Fibroblast of lung (primary cell): ENCODE results near the gene RNF34. TPM values are rescaled to one million over a fixed set of nuclear protein-coding genes. Genes with fewer than 3 reads are reported as not detected.

Experiments used
- DNase-seq, 2 donors: peaks; one replicate each; pipeline versions ENCODE4 v3.0.0 to v3.0.0-alpha.2; 2010; ENCODE audit warnings: low read depth in 2 of 2
- H2AFZ ChIP-seq: 2 replicates; pipeline ENCODE4 v1.5.1; 2012; ENCODE audit warnings: low read length, control low read depth, inconsistent platforms
- H3K27ac ChIP-seq: 2 replicates; pipeline ENCODE4 v1.5.1; 2011; ENCODE audit warnings: low read length, control low read depth; ENCODE audit not compliant: insufficient read depth
- H3K27me3 ChIP-seq: 2 replicates; pipeline ENCODE4 v1.5.1; 2011; ENCODE audit warnings: mild to moderate bottlenecking, low read length; ENCODE audit not compliant: control insufficient read depth, insufficient read depth
- H3K36me3 ChIP-seq: 2 replicates; pipeline ENCODE4 v1.5.1; 2011; ENCODE audit warnings: low read length; ENCODE audit not compliant: control insufficient read depth, insufficient read depth
- H3K4me1 ChIP-seq: 2 replicates; pipeline ENCODE4 v1.5.1; 2011; ENCODE audit warnings: low read length; ENCODE audit not compliant: control insufficient read depth, insufficient read depth; ENCODE audit errors: extremely low read depth
- H3K4me2 ChIP-seq: 2 replicates; pipeline ENCODE4 v1.5.1; 2011; ENCODE audit warnings: low read length, control low read depth; ENCODE audit not compliant: insufficient read depth; ENCODE audit errors: extremely low read depth
- H3K4me3 ChIP-seq, 4 experiments: fragments of 200-600 bp in 1 of 4; sonication (generic) in 1 of 4; replicated peaks in 1 of 4; 2 replicates each; pipeline ENCODE4 v1.5.1; 2011 to 2016; ENCODE audit warnings: low read length in 4 of 4, low read depth in 3 of 4, mild to moderate bottlenecking in 3 of 4, control low read depth in 2 of 4, inconsistent platforms in 1 of 4, mixed read lengths in 1 of 4; ENCODE audit not compliant: insufficient read depth in 1 of 4; ENCODE audit errors: control extremely low read depth in 1 of 4
- H3K79me2 ChIP-seq: 2 replicates; pipeline ENCODE4 v1.5.1; 2012; ENCODE audit warnings: mild to moderate bottlenecking, low read length, inconsistent platforms; ENCODE audit not compliant: control insufficient read depth, insufficient read depth
- H3K9ac ChIP-seq: 2 replicates; pipeline ENCODE4 v1.5.1; 2011; ENCODE audit warnings: mild to moderate bottlenecking, low read length, control low read depth; ENCODE audit not compliant: insufficient read depth
- H3K9me3 ChIP-seq: 2 replicates; pipeline ENCODE4 v1.5.1; 2012; ENCODE audit warnings: low read depth, low read length; ENCODE audit not compliant: control insufficient read depth, insufficient read depth
- H4K20me1 ChIP-seq: 2 replicates; pipeline ENCODE4 v1.5.1; 2011; ENCODE audit warnings: low read length; ENCODE audit not compliant: control insufficient read depth, insufficient read depth; ENCODE audit errors: extremely low read depth
- CTCF ChIP-seq, 2 donors: IDR thresholded peaks in 1 of 2; conservative IDR thresholded peaks in 1 of 2; 1 replicate in 1 of 2; 2 replicates in 1 of 2; pipeline ENCODE4 v1.5.1; 2011 to 2012; ENCODE audit warnings: low read length in 2 of 2, control low read depth in 1 of 2, inconsistent platforms in 1 of 2, low read depth in 1 of 2, mild to moderate bottlenecking in 1 of 2
- EZH2 ChIP-seq: IDR thresholded peaks from 2 replicates; pipeline ENCODE4 v1.5.1; 2012; ENCODE audit warnings: low read length, control low read depth, mild to moderate bottlenecking; ENCODE audit errors: missing control alignments
- polyA plus RNA-seq, 2 donors: library from polyadenylated mRNA; depleted of rRNA in 1 of 2; stranded (reverse) in 1 of 2; unstranded in 1 of 2; fragments of >200 nt; gene quantifications; 2 replicates each; pipeline ENCODE4 v1.2.1, GENCODE V29; 2011 to 2012; ENCODE audit warnings: missing spikeins in 1 of 2
- total RNA-seq: library from RNA; depleted of rRNA; stranded (reverse); fragments of >200 nt; gene quantifications from 2 replicates; pipeline ENCODE4 v1.2.1, GENCODE V29; 2014

Gene RNF34
- total and polyA plus RNA-seq, 2 donors (not counting 1 experiment from before 2014, with no cell fraction given), result 33.9 to 79.4 TPM

GRCh38 chr12:121438905-121439304 lies 39.0 kb downstream of the RNF34 start:
- Histone ChIP-seq H3K9me3 (no peaks in the 10 kb centered on the region), H3K36me3 (peaks cover 14% of the 10 kb centered on the region), H3K9ac (no peak overlapping the region), H3K4me3 (no peak overlapping the region), H3K27me3 (no peaks in the 10 kb centered on the region), H3K79me2 (no peaks in the 10 kb centered on the region), H2AFZ (no peak overlapping the region), H3K4me1 (no peaks in the 10 kb centered on the region), H4K20me1 (no peaks in the 10 kb centered on the region), H3K27ac (no peak overlapping the region), H3K4me2 (no peak overlapping the region)
- TF ChIP-seq EZH2 (no peak), CTCF (conservative IDR thresholded peaks at IDR 0.05 in 1 of 2, IDR thresholded peaks at IDR 0.05 in 1 of 2; ENCODE audit: low read depth in 1 of 2, low read length in 2 of 2) (no peak)
- DNase-seq, result no peak

- no peak for DNase-seq
- no peak overlapping the region for H3K27ac ChIP-seq
- peaks cover 16% of the 10 kb centered on the region for H3K36me3 ChIP-seq
- no peaks in the 10 kb centered on the region for H3K4me1 ChIP-seq
- H2AFZ ChIP-seq, result no peak overlapping the region
- no peak overlapping the region for H3K4me2 ChIP-seq
- H3K9ac ChIP-seq, result no peak overlapping the region
- no peaks in the 10 kb centered on the region for H3K79me2 ChIP-seq
- TF ChIP-seq EZH2, result no peak
- no peak for TF ChIP-seq CTCF (conservative IDR thresholded peaks at IDR 0.05 in 1 of 2, IDR thresholded peaks at IDR 0.05 in 1 of 2; ENCODE audit: low read depth in 1 of 2, low read length in 2 of 2)
- no peaks in the 10 kb centered on the region for H4K20me1 ChIP-seq
- no peak overlapping the region for H3K4me3 ChIP-seq
- no peaks in the 10 kb centered on the region for H3K27me3 ChIP-seq
- H3K9me3 ChIP-seq, result no peaks in the 10 kb centered on the region
These were observed 39.8 kb downstream of the RNF34 start for GRCh38 chr12:121439715-121440114.

GRCh38 chr12:121440768-121441167 lies 40.9 kb downstream of the RNF34 start:
- H3K27me3 ChIP-seq, result no peaks in the 10 kb centered on the region
- H3K4me1 ChIP-seq, result no peaks in the 10 kb centered on the region
- TF ChIP-seq EZH2 (no peak), CTCF (conservative IDR thresholded peaks at IDR 0.05 in 1 of 2, IDR thresholded peaks at IDR 0.05 in 1 of 2; ENCODE audit: low read depth in 1 of 2, low read length in 2 of 2) (no peak)
- no peak for DNase-seq
- no peaks in the 10 kb centered on the region for H3K79me2 ChIP-seq
- H4K20me1 ChIP-seq, result no peaks in the 10 kb centered on the region
- no peak overlapping the region for H2AFZ ChIP-seq
- H3K4me2 ChIP-seq, result no peak overlapping the region
- no peaks in the 10 kb centered on the region for H3K9me3 ChIP-seq
- H3K9ac ChIP-seq, result no peak overlapping the region
- H3K27ac ChIP-seq, result no peak overlapping the region
- no peak overlapping the region for H3K4me3 ChIP-seq
- peaks cover 19% of the 10 kb centered on the region for H3K36me3 ChIP-seq
